Muscle of leg (tissue), 16 donors: ENCODE results near the gene ULBP1. TPM values are rescaled to one million over a fixed set of nuclear protein-coding genes. Genes with fewer than 3 reads are reported as not detected.
"Not testable (repeated sequence)": the region's sequence is repeated elsewhere in the genome, so short reads cannot be mapped to it uniquely, and the experiment has no call there.

Source experiments
- DNase-seq: peaks from one replicate; pipeline ENCODE4 v3.0.0; 2013
- H3K27ac ChIP-seq: one replicate; pipeline ENCODE4 v1.5.1; 2013; ENCODE audit warnings: mild to moderate bottlenecking, low read length, control low read depth
- H3K27me3 ChIP-seq: one replicate; pipeline ENCODE4 v1.6.1; 2013; ENCODE audit warnings: low read length; ENCODE audit not compliant: control insufficient read depth, insufficient read depth
- H3K36me3 ChIP-seq: one replicate; pipeline ENCODE4 v1.6.1; 2013; ENCODE audit warnings: low read length; ENCODE audit not compliant: control insufficient read depth, insufficient read depth
- H3K4me1 ChIP-seq: one replicate; pipeline ENCODE4 v1.6.1; 2013; ENCODE audit warnings: low read length; ENCODE audit not compliant: control insufficient read depth, insufficient read depth
- H3K4me3 ChIP-seq: one replicate; pipeline ENCODE4 v1.5.1; 2013; ENCODE audit warnings: low read length, control low read depth
- H3K9me3 ChIP-seq: replicated peaks from 2 replicates; pipeline ENCODE4 v1.6.1; 2013; ENCODE audit warnings: low read depth, low read length; ENCODE audit not compliant: control insufficient read depth
- WGBS: methylation state at CpG from one replicate; pipeline ENCODE4 v1.1.5; 2013; ENCODE audit warnings: missing lambda C conversion rate; ENCODE audit not compliant: insufficient coverage; 5-methylcytosine and 5-hydroxymethylcytosine counted together
- long read RNA-seq, 11 donors: transcript quantifications; one replicate each; lab custom pipeline, GENCODE V29; 2026
- polyA plus RNA-seq, 8 donors: library from polyadenylated mRNA; unstranded; fragments of 120-200 nt; gene quantifications; one replicate each; pipeline versions ENCODE4 v1.2.1 to v1.2.3, GENCODE V29; 2013; ENCODE audit warnings: inconsistent platforms in 1 of 8, low replicate concordance in 1 of 8; ENCODE audit not compliant: insufficient read length in 8 of 8, insufficient read depth in 1 of 8
- total RNA-seq: library from RNA; stranded (reverse); fragments of 120-200 nt; gene quantifications from one replicate; pipeline ENCODE4 v1.2.4, GENCODE V29; 2013

The ULBP1 gene, protein sequence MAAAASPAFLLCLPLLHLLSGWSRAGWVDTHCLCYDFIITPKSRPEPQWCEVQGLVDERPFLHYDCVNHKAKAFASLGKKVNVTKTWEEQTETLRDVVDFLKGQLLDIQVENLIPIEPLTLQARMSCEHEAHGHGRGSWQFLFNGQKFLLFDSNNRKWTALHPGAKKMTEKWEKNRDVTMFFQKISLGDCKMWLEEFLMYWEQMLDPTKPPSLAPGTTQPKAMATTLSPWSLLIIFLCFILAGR
- total RNA-seq (0.13 TPM), polyA plus RNA-seq (under 1 TPM; 0.25 to 0.71 (median 0.39) TPM)
- long read RNA-seq, donor 1 = 0 reads
- long read RNA-seq, donor 2 = 0 reads
- long read RNA-seq, donor 3 = 0 reads
- long read RNA-seq, donor 4 = 0 reads
- long read RNA-seq, donor 5 = 0 reads
- long read RNA-seq, donor 6 = 0 reads
- long read RNA-seq, donor 7 = 0 reads
- long read RNA-seq, donor 8 = 0 reads
- long read RNA-seq, donor 9 = 0 reads
- long read RNA-seq, donor 10 = 0 reads
- long read RNA-seq, donor 11, partial matches to known transcripts = 0 of 1 reads
- long read RNA-seq, donor 11, other reads (novel, unspliced or antisense) = 0 of 1 reads

DNA sequence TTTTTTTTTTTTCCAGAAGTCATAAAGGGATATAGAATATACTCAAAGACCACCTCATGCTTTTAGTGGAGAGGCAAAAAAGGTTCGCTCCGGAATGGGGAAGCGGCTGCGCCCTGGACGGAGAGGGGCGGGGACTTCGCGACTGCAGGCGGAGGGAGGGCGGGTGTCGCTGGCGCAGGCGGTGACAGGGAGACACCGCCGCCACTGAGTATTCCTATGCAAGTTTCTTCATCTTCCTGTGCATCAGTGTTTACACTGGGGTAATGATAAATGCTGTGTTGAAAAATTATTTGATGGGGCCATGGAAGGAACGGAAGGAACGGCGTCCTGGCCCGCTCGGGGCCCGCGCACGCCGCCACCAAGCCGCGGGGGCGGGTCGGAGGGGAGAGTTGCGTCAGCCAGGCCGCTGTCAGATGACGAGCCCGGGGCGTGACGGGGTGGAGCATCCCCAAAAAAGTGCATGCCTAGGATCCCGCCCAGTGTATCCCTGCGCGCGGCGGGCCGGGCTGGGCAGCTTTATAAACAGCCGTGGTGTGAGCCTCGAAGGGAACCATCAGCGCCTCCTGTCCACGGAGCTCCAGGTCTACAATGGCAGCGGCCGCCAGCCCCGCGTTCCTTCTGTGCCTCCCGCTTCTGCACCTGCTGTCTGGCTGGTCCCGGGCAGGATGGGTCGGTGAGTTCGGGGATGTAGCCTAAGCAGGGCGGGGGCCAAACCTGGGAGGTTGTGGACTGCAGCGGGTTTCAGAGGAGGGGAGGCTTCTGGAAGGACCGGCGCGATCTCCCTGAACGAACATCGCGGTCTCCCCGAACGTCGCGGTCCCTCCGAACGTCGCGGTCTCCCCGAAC, at the start of gene ULBP1:
TSS of gene ULBP1 (plus strand) at position 482 of the 846 bp plus-strand sequence. CDS start at position 589, 107 bp downstream.
- peak within 1 kb of the TSS; percentile 39 for H3K4me3 ChIP-seq

DNA sequence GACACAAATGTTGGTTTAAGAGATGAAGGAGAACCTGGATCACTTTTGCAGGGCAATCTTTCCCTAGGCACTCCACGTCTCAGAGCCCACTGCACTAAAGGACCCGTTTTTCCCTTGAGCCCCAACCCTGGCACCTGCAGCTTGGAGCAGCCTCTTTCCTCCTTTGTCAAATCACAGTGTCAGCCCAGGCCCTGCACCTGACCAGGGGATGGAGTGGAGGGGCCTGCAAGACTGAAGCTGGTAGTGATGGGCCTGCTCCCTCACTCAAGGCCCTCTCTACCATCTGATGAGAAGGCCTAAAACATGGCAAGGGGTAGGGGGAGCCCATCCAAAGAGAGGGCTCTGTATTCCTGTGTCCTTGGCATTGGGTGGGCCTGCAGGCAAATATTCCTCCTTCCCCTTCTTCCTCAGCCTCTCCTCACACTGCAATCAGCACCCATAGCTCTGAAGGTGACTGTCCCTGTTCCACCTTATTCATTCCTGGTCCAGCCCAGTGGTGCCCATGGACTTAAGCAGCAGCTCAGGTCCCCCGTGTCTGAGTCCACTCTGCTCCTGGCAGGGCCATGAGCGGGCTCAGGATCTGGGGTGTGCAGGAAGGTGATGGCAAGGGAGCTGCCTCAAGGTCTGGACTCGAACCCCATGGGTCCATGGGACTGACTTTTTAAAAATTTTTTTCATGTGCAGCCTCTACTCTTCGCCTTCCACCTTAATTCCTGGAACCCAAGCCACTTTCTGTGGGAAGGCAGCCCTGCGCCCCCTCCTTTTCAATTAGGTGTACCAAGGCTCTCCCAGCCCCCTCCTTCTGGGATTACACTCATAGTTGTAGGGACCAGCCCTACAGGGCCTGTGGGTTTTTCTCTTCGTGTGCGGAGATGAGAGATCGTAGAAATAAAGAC, 47.5 kb upstream of the ULBP1 start:
- WGBS = 87% methylated on average over 8 of the region's 10 CpGs
- no peak overlapping the region for H3K27ac ChIP-seq
- no peak overlapping the region for H3K4me3 ChIP-seq
- H3K36me3 ChIP-seq = no peaks in the 10 kb centered on the region
- no peaks in the 10 kb centered on the region for H3K9me3 ChIP-seq
- no peaks in the 10 kb centered on the region for H3K4me1 ChIP-seq
- no peak for DNase-seq
- H3K27me3 ChIP-seq = peaks cover 15% of the 10 kb centered on the region

More for the DNA sequence above, at the start of gene ULBP1:
- Histone ChIP-seq H3K4me1 (peaks cover 25% of the 10 kb centered on the region), H3K36me3 (no peaks in the 10 kb centered on the region), H3K9me3 (no peaks in the 10 kb centered on the region), H3K27me3 (peaks cover 94% of the 10 kb centered on the region), H3K27ac (no peak within 1 kb of the TSS)
- DNase-seq = peak; percentile 94
- under 1% methylated on average over 69 of the region's 69 CpGs for WGBS

DNA sequence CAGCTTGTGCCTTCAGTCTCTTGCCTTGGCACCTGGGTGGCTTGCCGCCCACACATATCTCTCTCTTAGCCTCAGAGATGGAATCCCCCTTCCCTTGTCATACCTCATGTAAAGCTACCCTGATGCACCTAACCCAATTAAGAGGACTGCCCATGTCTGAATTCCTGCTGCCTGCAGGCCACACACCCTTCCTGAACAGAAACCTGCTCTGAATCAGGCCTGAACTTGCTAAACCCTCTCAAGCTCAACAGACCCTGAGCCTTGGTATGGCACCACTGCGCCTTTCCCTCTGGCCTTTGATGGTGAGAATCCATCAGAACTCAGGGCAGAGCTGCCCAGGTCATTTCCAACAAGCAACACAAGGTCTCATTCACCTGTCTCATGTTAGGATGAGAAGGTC, 46.1 kb upstream of the ULBP1 start:
- Histone ChIP-seq H3K36me3 (no peaks in the 10 kb centered on the region), H3K27ac (no peak overlapping the region), H3K9me3 (no peaks in the 10 kb centered on the region), H3K27me3 (peaks cover 30% of the 10 kb centered on the region), H3K4me3 (no peak overlapping the region), H3K4me1 (peaks cover 4% of the 10 kb centered on the region)
- 100% methylated on average over 1 of the region's 2 CpGs for WGBS
- no peak for DNase-seq

DNA sequence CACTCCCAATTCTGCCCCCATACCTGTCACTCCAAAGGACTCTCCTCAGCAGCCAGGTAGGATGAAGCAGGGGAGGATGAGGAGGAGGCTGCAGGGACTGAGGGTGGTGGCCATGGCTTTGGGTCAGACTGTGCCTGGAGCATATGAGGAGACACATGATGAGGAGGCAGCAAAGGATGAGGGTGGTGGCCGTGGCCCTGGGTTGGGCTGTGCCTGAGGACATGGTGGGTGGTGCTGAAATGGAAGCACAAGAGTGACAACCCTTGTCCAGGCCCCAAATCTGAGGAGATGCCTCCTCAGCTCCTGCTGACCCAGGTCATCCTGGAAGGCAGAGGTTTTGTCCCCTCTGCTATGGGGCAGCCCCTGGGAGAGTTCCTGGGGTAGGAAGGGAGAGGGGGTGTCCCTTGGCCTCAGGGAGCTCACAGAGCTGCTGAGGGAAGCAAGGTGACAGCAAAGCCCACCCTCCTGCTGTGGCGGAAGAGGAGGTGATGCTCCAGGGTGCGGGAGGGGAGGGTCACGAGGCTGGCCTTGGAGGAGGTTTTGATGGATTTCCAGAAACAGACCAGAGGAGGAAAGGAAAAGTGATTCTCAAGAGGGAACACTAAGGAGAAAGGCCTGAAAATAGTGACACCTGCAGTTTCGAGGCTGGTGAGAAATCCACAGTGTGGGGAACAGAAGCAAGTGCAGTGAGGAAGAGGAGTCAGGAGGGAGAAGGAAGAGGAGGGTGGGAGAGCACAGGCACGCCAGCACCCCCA, 45.4 kb upstream of the ULBP1 start:
- peaks cover 11% of the 10 kb centered on the region for H3K4me1 ChIP-seq
- no peak overlapping the region for H3K27ac ChIP-seq
- H3K9me3 ChIP-seq = no peaks in the 10 kb centered on the region
- H3K36me3 ChIP-seq = no peaks in the 10 kb centered on the region
- H3K27me3 ChIP-seq = peaks cover 36% of the 10 kb centered on the region
- WGBS = 69% methylated on average over 5 of the region's 6 CpGs
- no peak for DNase-seq
- H3K4me3 ChIP-seq = no peak overlapping the region

DNA sequence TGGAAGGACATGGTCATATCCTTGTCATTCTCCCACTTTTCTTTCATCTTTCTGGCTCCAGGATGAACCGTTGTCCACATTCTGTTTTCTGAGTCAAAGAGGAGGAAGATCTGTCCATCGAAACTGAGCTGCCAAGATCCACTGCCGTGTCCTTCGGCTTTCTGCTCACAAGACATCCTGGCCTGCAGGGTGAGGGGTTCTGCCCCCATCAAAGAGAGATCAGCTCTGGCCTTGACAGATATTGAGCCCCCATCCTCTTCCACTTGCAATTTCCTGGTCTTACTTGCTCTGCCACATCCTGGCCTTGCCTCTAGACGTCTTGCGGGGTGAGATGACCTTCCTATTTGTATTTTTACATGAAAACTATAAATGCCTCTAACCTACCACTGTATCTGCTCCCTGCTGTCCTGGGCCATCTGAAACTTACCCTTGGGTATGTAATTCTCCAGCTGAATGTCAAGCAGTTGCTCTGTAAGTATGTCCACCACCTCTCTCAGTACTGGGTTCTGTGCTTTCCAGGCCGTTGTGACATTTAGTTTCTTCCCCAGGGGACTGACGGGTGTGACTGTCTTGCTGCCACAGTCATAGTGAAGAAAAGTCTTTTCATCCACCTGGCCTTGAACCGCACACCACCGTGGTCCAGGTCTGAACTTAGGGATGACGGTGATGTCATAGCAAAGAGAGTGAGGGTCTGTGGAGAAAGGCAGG, 44.5 kb upstream of the ULBP1 start:
- H3K27ac ChIP-seq, H3K9me3 ChIP-seq, DNase-seq, H3K4me3 ChIP-seq, H3K36me3 ChIP-seq: not testable (repeated sequence)
- peaks cover 46% of the 10 kb centered on the region for H3K27me3 ChIP-seq
- 83% methylated on average over 4 of the region's 11 CpGs for WGBS
- peaks cover 15% of the 10 kb centered on the region for H3K4me1 ChIP-seq

DNA sequence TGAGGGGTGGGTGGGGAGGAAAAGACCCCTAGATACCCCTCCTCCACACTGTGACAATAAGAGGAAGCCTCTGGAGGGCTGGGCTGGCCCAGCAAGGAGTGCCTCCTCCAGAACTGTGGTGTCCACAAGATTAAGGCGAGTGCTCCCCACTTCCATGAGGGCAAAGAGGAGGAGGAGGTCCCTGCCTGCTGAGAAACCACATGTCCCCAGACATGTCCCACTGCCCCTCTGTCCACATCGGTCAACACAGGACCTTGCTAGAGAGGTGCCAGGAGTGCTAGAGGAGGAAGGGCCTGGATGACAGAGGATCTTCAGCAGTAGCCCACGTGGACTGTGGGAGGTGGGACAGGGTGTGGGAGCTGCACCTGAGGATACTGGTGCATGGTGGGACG, 43.9 kb upstream of the ULBP1 start:
- 81% methylated on average over 2 of the region's 4 CpGs for WGBS
- Histone ChIP-seq H3K27me3 (peaks cover 51% of the 10 kb centered on the region), H3K27ac (no peak overlapping the region), H3K4me3 (no peak overlapping the region), H3K9me3 (no peaks in the 10 kb centered on the region), H3K4me1 (peaks cover 15% of the 10 kb centered on the region), H3K36me3 (no peaks in the 10 kb centered on the region)
- DNase-seq = no peak

DNA sequence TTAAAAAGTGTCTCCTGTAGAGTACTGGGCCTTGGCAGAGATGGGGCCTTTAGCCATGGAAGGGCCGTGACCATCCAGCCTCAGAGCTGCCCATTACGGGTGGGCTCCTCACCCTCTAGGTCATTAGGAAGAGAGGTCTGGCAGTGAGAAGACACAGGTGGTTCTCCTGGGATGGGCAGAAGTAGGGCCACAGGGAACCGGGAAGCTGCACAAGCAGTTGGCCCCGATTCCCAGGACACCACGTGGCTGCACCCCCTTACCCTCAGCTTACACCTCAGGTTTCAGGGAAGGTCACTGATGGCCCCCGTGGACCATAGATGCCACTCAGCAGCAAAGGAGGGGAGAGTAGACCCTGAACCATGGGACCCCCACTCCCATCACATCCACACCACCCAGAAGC, 42.4 kb upstream of the ULBP1 start:
- WGBS = 77% methylated on average over 3 of the region's 6 CpGs
- no peak overlapping the region for H3K4me3 ChIP-seq
- no peak for DNase-seq
- no peaks in the 10 kb centered on the region for H3K36me3 ChIP-seq
- no peak overlapping the region for H3K27ac ChIP-seq
- H3K9me3 ChIP-seq = no peaks in the 10 kb centered on the region
- peaks cover 27% of the 10 kb centered on the region for H3K4me1 ChIP-seq
- peaks cover 67% of the 10 kb centered on the region for H3K27me3 ChIP-seq

DNA sequence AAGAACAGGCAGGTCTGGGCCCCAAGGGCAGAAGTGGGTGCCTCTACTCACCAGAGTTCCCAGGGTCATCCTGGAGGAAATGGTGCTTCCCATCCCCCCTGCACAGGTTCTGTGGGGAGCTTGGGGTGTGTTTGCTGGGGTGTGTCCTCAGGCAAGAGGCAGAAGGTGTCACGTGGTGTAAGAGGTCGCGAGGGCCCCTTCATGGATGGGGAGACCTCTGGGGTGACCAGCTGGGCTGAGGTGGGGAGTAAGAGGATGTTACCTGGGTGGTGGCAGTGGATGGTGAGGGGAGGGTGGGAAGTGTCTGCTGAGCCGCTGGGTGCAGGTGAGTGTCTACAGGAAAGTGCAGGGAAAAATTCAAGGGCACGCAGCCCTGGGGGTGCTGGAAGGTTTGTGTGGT, 41.7 kb upstream of the ULBP1 start:
- 11% methylated on average over 5 of the region's 5 CpGs for WGBS
- H3K4me3 ChIP-seq, DNase-seq, H3K9me3 ChIP-seq, H3K36me3 ChIP-seq, H3K27ac ChIP-seq: not testable (repeated sequence)
- Histone ChIP-seq H3K27me3 (peaks cover 71% of the 10 kb centered on the region), H3K4me1 (peaks cover 28% of the 10 kb centered on the region)
